ENCODE results near the gene FGFBP1. TPM values are rescaled to one million over a fixed set of nuclear protein-coding genes. Genes with fewer than 3 reads are reported as not detected.
"Not testable (repeated sequence)": the region's sequence is repeated elsewhere in the genome, so short reads cannot be mapped to it uniquely, and the experiment has no call there.

FGFBP1 gene
- total RNA-seq, 1 donor from 2014 or later: not detected

GRCh38 chr4:15921592-15921932 lies 17.0 kb downstream of the FGFBP1 start:
- DNase-seq (no peak), ATAC-seq (ENCODE audit: low read depth) (no peak)
- no peak overlapping the region for H3K27ac Mint-ChIP-seq
- intact Hi-C loops (cut with micrococcal nuclease): no loop called here
- H3K4me1 Mint-ChIP-seq: no peaks in the 10 kb centered on the region
- POLR2A ChIA-PET: no interaction called here
- no peaks in the 10 kb centered on the region for H3K9me3 Mint-ChIP-seq
- CTCF ChIA-PET: no interaction called here
- no peak overlapping the region for H3K4me3 Mint-ChIP-seq
- H3K27me3 Mint-ChIP-seq: peaks cover 6% of the 10 kb centered on the region
- no peaks in the 10 kb centered on the region for H3K36me3 Mint-ChIP-seq (ENCODE audit: low read depth)
- no peak for TF ChIP-seq CTCF (IDR thresholded peaks at IDR 0.05)

DNA sequence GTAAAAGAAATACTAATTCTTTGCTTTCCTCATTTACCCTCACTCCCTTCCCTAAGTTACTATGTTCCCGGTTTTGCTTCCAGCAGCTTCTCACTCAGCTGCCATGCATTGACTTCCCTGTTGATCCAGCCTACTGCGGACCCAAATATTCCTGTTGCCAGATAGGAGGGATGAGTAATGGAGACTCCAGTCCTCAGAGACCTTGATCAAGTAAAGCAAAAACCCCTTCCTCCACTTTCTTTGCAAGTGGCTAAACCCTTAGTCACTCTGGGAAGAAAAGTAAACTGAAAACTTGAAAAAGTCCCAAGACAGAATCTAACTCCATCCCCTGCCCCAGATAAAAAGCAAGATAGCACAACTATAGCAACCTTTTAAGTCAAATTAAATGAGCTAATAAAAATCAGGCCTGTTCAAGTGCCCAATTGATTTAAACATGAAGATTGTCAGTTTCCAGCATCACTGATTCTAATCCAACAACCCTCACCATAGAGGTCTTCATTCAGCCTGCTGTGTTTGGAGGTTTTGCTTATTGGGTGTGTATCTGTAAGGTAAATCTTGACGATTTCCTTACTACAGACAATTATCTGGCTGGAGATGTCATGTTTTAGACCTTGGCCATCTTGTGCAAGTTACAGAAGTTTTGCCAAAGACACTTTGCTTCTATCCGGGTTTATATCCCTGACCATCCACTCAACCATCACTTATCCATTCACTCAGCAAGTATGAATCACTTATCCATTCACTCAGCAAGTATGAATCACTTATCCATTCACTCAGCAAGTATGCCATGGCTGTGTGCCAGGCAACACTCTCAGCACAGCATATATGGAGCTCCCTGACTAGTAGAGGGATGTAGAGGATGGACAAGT lies 17.6 kb downstream of the FGFBP1 start:
- no peak for DNase-seq
- H3K4me3 Mint-ChIP-seq: no peak overlapping the region
- H3K27ac Mint-ChIP-seq: no peak overlapping the region
- ATAC-seq (ENCODE audit: low read depth): no peak
- intact Hi-C loops (cut with micrococcal nuclease): no loop called here
- no peaks in the 10 kb centered on the region for H3K36me3 Mint-ChIP-seq (ENCODE audit: low read depth)
- ChIA-PET POLR2A (no interaction called here), CTCF (no interaction called here)
- H3K4me1 Mint-ChIP-seq: no peaks in the 10 kb centered on the region
- H3K9me3 Mint-ChIP-seq: peaks cover 3% of the 10 kb centered on the region
- TF ChIP-seq CTCF (IDR thresholded peaks at IDR 0.05): no peak
- peaks cover 6% of the 10 kb centered on the region for H3K27me3 Mint-ChIP-seq

GRCh38 chr4:15918484-15919129 lies 19.9 kb downstream of the FGFBP1 start:
- no peaks in the 10 kb centered on the region for H3K36me3 Mint-ChIP-seq (ENCODE audit: low read depth)
- ChIA-PET CTCF (no interaction called here), POLR2A (no interaction called here)
- DNase-seq (no peak), ATAC-seq (ENCODE audit: low read depth) (no peak)
- no peak overlapping the region for H3K4me3 Mint-ChIP-seq
- no peaks in the 10 kb centered on the region for H3K4me1 Mint-ChIP-seq
- no peak for TF ChIP-seq CTCF (IDR thresholded peaks at IDR 0.05)
- intact Hi-C loops (cut with micrococcal nuclease): no loop called here
- H3K9me3 Mint-ChIP-seq: peaks cover 5% of the 10 kb centered on the region
- peaks cover 4% of the 10 kb centered on the region for H3K27me3 Mint-ChIP-seq
- no peak overlapping the region for H3K27ac Mint-ChIP-seq

DNA sequence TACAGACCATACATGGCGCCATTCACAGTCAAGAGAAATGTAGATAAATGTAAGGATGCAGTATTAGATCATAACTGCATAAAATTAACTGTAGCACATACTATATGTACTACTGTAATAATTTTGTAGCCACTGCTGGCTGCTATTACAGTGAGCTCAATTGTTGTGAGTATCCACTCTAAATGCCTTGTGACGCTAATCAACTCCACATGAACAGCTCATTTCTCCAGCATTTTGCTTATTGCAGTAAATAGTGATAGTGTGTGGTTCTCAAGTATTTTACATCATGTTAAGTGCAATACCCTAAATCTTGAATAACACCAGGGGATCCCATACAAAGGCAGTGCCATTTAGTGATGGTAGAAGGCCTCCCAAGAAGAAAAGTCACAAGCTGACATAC lies 21.2 kb downstream of the FGFBP1 start:
- TF ChIP-seq CTCF (IDR thresholded peaks at IDR 0.05): no peak
- no peaks in the 10 kb centered on the region for H3K4me1 Mint-ChIP-seq
- H3K4me3 Mint-ChIP-seq: no peak overlapping the region
- ChIA-PET CTCF (no interaction called here), POLR2A (no interaction called here)
- intact Hi-C loops (cut with micrococcal nuclease): no loop called here
- peaks cover 5% of the 10 kb centered on the region for H3K9me3 Mint-ChIP-seq
- peaks cover 5% of the 10 kb centered on the region for H3K27me3 Mint-ChIP-seq
- H3K27ac Mint-ChIP-seq: no peak overlapping the region
- no peaks in the 10 kb centered on the region for H3K36me3 Mint-ChIP-seq (ENCODE audit: low read depth)
- ATAC-seq (ENCODE audit: low read depth) (no peak), DNase-seq (no peak)

- ATAC-seq (ENCODE audit: low read depth); H3K36me3 Mint-ChIP-seq (ENCODE audit: low read depth); intact Hi-C loops (cut with micrococcal nuclease); CTCF ChIA-PET; POLR2A ChIA-PET; H3K9me3 Mint-ChIP-seq; DNase-seq; H3K4me1 Mint-ChIP-seq; H3K27me3 Mint-ChIP-seq; H3K4me3 Mint-ChIP-seq; H3K27ac Mint-ChIP-seq: not testable (repeated sequence)
Measured at GRCh38 chr4:15916358-15916757, 22.2 kb downstream of the FGFBP1 start.
